PC-3 (cell line): ENCODE measurements around the gene SLC22A3. TPM values are rescaled to one million over a fixed set of nuclear protein-coding genes. Genes with fewer than 3 reads are reported as not detected.

Experiments used
- ATAC-seq: fragments of 200-7000 bp; cut with Tn5 transposase; 2 replicates; pipeline ENCODE4 v1.9.1; 2020; ENCODE audit warnings: mild to moderate bottlenecking, moderate library complexity
- BruUV-seq: library from RNA; stranded (reverse); fragments of 400-500 nt; replicated peaks from 2 replicates; lab custom pipeline; 2021; lab: Mats Ljungman, UMichigan
- CTCF ChIA-PET: fragments of 300-600 bp; sonication (Branson Sonifier 250); formaldehyde crosslinking; loops from one replicate; lab custom pipeline; 2022; ENCODE audit warnings: antibody characterized with exemption; lab: Charles Lee
- POLR2A ChIA-PET: fragments of 300-600 bp; sonication (Branson Sonifier 250); formaldehyde crosslinking; loops from one replicate; lab custom pipeline; 2022; ENCODE audit warnings: antibody characterized with exemption; ENCODE audit not compliant: unreplicated experiment; lab: Charles Lee
- DNase-seq: peaks from one replicate; pipeline ENCODE4 v3.0.0-alpha.2; 2015
- H2AFZ ChIP-seq: fragments of 300-600 bp; sonication (generic); 2 replicates; pipeline ENCODE4 v1.6.0; 2016; ENCODE audit warnings: antibody characterized with exemption, low read length
- H3F3A ChIP-seq: fragments of 300-600 bp; sonication (generic); one replicate; pipeline ENCODE4 v1.6.0; 2017; ENCODE audit warnings: antibody characterized with exemption, low read length, control low read depth, mild to moderate bottlenecking; ENCODE audit not compliant: unreplicated experiment
- H3K27ac ChIP-seq: fragments of 300-600 bp; sonication (generic); 2 replicates; pipeline ENCODE4 v1.5.1; 2016; ENCODE audit warnings: mild to moderate bottlenecking, low read length
- H3K27me3 ChIP-seq: fragments of 300-600 bp; sonication (generic); 2 replicates; pipeline ENCODE4 v1.6.1; 2016; ENCODE audit warnings: low read length, mixed read lengths
- H3K36me3 ChIP-seq: fragments of 300-600 bp; sonication (generic); 2 replicates; pipeline ENCODE4 v1.6.1; 2016; ENCODE audit warnings: low read depth, mixed run types, low read length, mixed read lengths
- H3K4me1 ChIP-seq: fragments of 300-600 bp; sonication (generic); 2 replicates; pipeline ENCODE4 v1.5.1; 2016; ENCODE audit warnings: low read length; ENCODE audit not compliant: insufficient read depth
- H3K4me2 ChIP-seq: fragments of 300-600 bp; sonication (generic); 2 replicates; pipeline ENCODE4 v1.6.0; 2016; ENCODE audit warnings: low read length
- H3K4me3 ChIP-seq: fragments of 300-600 bp; sonication (generic); 2 replicates; pipeline ENCODE4 v1.5.1; 2016; ENCODE audit warnings: mild to moderate bottlenecking, low read length, mixed read lengths
- H3K79me2 ChIP-seq: fragments of 300-600 bp; sonication (generic); 2 replicates; pipeline ENCODE4 v1.6.1; 2017; ENCODE audit warnings: low read length, mixed read lengths
- H3K9ac ChIP-seq: fragments of 300-600 bp; sonication (generic); 2 replicates; pipeline ENCODE4 v1.6.0; 2016; ENCODE audit warnings: mild to moderate bottlenecking, low read length
- H3K9me2 ChIP-seq: fragments of 300-600 bp; sonication (generic); replicated peaks from 2 replicates; pipeline ENCODE4 v1.6.1; 2016; ENCODE audit warnings: mixed run types, low read length, mixed read lengths
- H3K9me3 ChIP-seq: fragments of 300-600 bp; sonication (generic); 2 replicates; pipeline ENCODE4 v1.6.1; 2016; ENCODE audit warnings: low read length, mixed read lengths
- H4K20me1 ChIP-seq: fragments of 300-600 bp; sonication (generic); 2 replicates; pipeline ENCODE4 v1.6.1; 2016; ENCODE audit warnings: low read length, mixed read lengths
- EZH2 ChIP-seq: fragments of 300-600 bp; sonication (generic); IDR thresholded peaks from one replicate; pipeline ENCODE4 v1.6.1; 2017; ENCODE audit warnings: antibody characterized with exemption, mild to moderate bottlenecking, low read length; ENCODE audit not compliant: unreplicated experiment
- EZH2phosphoT487 ChIP-seq: fragments of 300-600 bp; sonication (generic); IDR thresholded peaks from 2 replicates; pipeline ENCODE4 v1.6.1; 2018; ENCODE audit warnings: mild to moderate bottlenecking, antibody characterized with exemption, low read length, borderline replicate concordance
- intact Hi-C: fragments of 100-400 bp; cut with micrococcal nuclease; formaldehyde crosslinking; loops from 2 replicates; pipeline ENCODE4 v1.9.0; 2023
- total RNA-seq: library from RNA; depleted of rRNA; stranded (reverse); fragments of >200 nt; gene quantifications from 2 replicates; pipeline ENCODE4 v1.2.3, GENCODE V29; 2014
- TF ChIP-seq, protein P1 (sequence below): fragments of 300-600 bp; sonication (generic); conservative IDR thresholded peaks from 2 replicates; pipeline ENCODE4 v1.5.1; 2017; ENCODE audit warnings: antibody characterized with exemption, low read depth, mild to moderate bottlenecking, low read length

The SLC22A3 gene
- total RNA-seq, 1 experiment from 2014 or later, result 0.47 TPM

DNA sequence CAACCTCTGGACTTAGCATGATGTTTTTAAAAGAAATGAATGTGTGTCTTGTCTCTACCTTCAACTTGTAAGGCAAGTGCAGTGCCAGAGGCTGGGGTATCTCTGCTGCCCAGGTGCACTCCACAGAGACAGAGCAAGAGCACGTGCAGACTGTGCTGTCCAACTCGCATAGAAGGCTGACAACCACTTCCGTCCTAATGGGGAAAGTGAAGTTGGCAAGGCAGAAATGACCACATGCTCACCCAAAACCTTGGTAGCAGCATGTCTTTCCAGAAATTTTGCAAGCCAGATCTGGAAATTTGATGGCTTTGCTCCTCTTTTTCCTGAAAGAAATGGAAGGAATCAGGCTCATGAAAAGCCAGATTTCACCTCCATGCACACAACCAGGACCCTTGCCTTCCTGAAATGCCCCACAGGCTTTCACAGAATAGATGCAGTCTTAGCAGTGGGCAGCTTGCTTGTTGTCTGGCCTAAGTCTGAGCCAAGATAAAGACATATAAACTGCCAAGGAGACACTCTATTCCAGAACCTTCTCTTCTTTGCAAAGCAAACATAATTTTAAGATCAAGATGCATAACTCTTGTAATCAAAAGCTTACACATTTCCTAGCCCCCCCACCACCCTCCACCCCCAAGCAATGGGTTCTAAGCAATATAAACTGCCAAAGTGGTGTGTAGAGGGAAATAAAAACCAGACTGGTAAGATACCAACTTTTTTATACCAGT lies 26.8 kb downstream of the SLC22A3 start:
- H3F3A ChIP-seq, result no peaks in the 10 kb centered on the region
- no peak for ATAC-seq
- H3K27ac ChIP-seq, result no peak overlapping the region
- H3K4me3 ChIP-seq, result no peak overlapping the region
- no peaks in the 10 kb centered on the region for H3K27me3 ChIP-seq
- no TSS peak for BruUV-seq
- ChIA-PET CTCF (no interaction called here), POLR2A (no interaction called here)
- H3K9ac ChIP-seq, result no peak overlapping the region
- no peaks in the 10 kb centered on the region for H3K36me3 ChIP-seq
- no peak overlapping the region for H2AFZ ChIP-seq
- no peak for TF ChIP-seq EZH2
- TF ChIP-seq EZH2phosphoT487, result no peak
- intact Hi-C loops, result no loop called here
- H3K9me3 ChIP-seq, result no peaks in the 10 kb centered on the region
- no peak for DNase-seq
- no peaks in the 10 kb centered on the region for H3K9me2 ChIP-seq
- H4K20me1 ChIP-seq, result no peaks in the 10 kb centered on the region
- no peaks in the 10 kb centered on the region for H3K79me2 ChIP-seq
- H3K4me1 ChIP-seq, result peaks cover 9% of the 10 kb centered on the region
- no peak overlapping the region for H3K4me2 ChIP-seq

DNA sequence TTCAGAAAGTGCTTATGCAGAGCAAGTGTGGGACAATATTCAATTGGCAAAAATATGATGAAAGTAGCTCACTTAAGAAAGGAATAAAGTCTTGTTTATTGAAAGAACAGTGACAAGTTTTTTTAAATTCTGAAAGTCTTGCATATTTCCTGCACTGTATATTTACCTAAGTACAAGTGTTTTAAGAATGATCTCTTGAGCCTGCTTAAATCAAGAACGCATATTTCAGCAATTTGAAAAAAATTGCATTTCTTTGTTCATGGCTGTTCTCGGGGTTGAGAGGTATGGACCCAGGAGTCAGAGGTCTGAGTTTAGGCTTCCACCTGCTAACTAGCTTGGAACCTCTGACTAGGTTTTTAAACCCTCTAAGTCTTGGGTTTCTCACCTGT lies 27.4 kb downstream of the SLC22A3 start:
- no peak overlapping the region for H3K27ac ChIP-seq
- H2AFZ ChIP-seq, result no peak overlapping the region
- no peaks in the 10 kb centered on the region for H4K20me1 ChIP-seq
- no TSS peak for BruUV-seq
- ChIA-PET CTCF (no interaction called here), POLR2A (no interaction called here)
- no peaks in the 10 kb centered on the region for H3K9me3 ChIP-seq
- no peak overlapping the region for H3K4me3 ChIP-seq
- TF ChIP-seq EZH2phosphoT487 (no peak), EZH2 (no peak)
- TF ChIP-seq, protein P1, sequence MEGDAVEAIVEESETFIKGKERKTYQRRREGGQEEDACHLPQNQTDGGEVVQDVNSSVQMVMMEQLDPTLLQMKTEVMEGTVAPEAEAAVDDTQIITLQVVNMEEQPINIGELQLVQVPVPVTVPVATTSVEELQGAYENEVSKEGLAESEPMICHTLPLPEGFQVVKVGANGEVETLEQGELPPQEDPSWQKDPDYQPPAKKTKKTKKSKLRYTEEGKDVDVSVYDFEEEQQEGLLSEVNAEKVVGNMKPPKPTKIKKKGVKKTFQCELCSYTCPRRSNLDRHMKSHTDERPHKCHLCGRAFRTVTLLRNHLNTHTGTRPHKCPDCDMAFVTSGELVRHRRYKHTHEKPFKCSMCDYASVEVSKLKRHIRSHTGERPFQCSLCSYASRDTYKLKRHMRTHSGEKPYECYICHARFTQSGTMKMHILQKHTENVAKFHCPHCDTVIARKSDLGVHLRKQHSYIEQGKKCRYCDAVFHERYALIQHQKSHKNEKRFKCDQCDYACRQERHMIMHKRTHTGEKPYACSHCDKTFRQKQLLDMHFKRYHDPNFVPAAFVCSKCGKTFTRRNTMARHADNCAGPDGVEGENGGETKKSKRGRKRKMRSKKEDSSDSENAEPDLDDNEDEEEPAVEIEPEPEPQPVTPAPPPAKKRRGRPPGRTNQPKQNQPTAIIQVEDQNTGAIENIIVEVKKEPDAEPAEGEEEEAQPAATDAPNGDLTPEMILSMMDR, result no peak
- H3K27me3 ChIP-seq, result no peaks in the 10 kb centered on the region
- no peaks in the 10 kb centered on the region for H3K36me3 ChIP-seq
- H3K9ac ChIP-seq, result no peak overlapping the region
- H3K4me2 ChIP-seq, result no peak overlapping the region
- H3K4me1 ChIP-seq, result peaks cover 9% of the 10 kb centered on the region
- intact Hi-C loops, result no loop called here
- H3K79me2 ChIP-seq, result no peaks in the 10 kb centered on the region
- no peaks in the 10 kb centered on the region for H3F3A ChIP-seq
- no peaks in the 10 kb centered on the region for H3K9me2 ChIP-seq
- DNase-seq (no peak), ATAC-seq (no peak)

DNA sequence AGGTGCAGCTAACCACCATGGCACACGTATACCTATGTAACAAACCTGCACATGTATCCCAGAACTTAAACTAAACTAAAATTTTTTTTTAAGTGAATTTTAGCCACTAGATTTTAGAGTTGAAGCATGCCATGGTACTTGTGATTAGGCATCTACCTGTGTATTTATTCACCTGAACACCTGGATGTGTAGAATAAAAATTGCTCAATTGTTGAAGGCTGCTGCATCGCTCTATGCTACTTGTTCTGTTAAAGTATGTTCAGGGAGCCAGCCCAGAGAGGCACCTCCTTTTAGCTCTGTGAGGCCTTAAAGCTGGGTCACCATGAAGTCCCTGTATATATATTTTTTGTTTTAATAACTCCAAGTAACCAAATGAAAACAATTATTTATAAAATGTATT lies 28.3 kb downstream of the SLC22A3 start:
- no peaks in the 10 kb centered on the region for H3K9me3 ChIP-seq
- no peak overlapping the region for H3K4me3 ChIP-seq
- TF ChIP-seq, protein P1, result no peak
- no peak for TF ChIP-seq EZH2phosphoT487
- no peak for TF ChIP-seq EZH2
- POLR2A ChIA-PET, result no interaction called here
- intact Hi-C loops, result no loop called here
- H3K9ac ChIP-seq, result no peak overlapping the region
- no peaks in the 10 kb centered on the region for H4K20me1 ChIP-seq
- CTCF ChIA-PET, result no interaction called here
- H3F3A ChIP-seq, result no peaks in the 10 kb centered on the region
- H3K36me3 ChIP-seq, result no peaks in the 10 kb centered on the region
- no peak for DNase-seq
- BruUV-seq, result no TSS peak
- H3K4me2 ChIP-seq, result no peak overlapping the region
- no peaks in the 10 kb centered on the region for H3K9me2 ChIP-seq
- H3K27me3 ChIP-seq, result no peaks in the 10 kb centered on the region
- ATAC-seq, result no peak
- H3K4me1 ChIP-seq, result peaks cover 9% of the 10 kb centered on the region
- H3K27ac ChIP-seq, result no peak overlapping the region
- H2AFZ ChIP-seq, result no peak overlapping the region
- H3K79me2 ChIP-seq, result no peaks in the 10 kb centered on the region
